ENCODE data around the gene HMGA1. TPM values are rescaled to one million over a fixed set of nuclear protein-coding genes. Genes with fewer than 3 reads are reported as not detected.

Gene HMGA1
- total RNA-seq, 1 donor from 2014 or later: 54.7 TPM

DNA sequence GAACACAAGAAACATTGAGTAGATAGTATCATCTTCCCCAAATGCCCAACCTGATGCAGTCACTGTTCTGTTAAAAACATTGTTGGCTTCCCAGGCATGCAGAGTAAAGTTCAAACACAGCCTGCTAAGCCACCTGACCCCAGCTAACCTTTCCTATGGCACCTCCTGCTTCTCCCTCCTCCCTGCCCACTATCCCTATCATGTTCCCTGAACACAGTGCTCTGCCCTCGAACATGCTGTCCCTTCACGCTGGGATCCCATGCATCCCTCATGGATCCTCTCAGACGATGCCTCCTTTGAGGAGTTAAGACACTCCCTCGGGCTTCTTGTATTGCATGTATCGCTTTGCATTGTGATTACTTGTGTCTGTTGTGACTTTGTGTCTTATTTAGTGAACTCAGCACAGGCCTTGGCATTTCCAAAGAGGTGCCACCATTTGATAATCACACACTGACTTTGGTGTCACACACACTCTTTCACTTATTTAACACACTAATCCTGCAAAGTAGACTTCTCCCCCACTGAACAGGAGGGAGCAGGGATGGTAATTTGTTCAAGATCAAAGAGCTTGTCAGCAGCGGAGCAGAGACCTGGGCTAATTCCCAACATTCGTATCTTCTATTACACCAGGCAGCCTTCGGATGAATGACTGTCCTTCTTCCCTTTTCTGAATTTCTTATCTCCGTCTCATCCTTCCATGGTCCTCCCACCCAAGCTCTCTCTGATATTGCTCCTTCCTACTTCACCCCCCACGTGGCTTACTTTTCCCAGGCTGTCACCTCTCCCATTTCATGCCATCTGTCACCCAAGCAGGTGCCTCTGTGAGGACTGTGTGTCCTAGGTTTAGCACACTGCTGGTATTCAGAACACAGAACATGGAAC is 40.4 kb downstream of the HMGA1 start:
- H3K4me3 ChIP-seq: no peak overlapping the region
- TF ChIP-seq CTCF (IDR thresholded peaks at IDR 0.05): no peak

GRCh38 chr6:34277763-34278112 is 41.1 kb downstream of the HMGA1 start:
- ATAC-seq: no peak
- no peak for TF ChIP-seq CTCF (IDR thresholded peaks at IDR 0.05)

More for the DNA sequence above, 40.4 kb downstream of the HMGA1 start:
- no peak for ATAC-seq
- no peaks in the 10 kb centered on the region for H3K9me3 ChIP-seq
- intact Hi-C loops (cut with DNase I): no loop called here
- H3K27me3 ChIP-seq: no peaks in the 10 kb centered on the region
- no peak overlapping the region for H3K27ac ChIP-seq
- DNase-seq: no peak
- peaks cover 4% of the 10 kb centered on the region for H3K4me1 ChIP-seq
- peaks cover 4% of the 10 kb centered on the region for H3K36me3 ChIP-seq

GRCh38 chr6:34278833-34279232 is 42.2 kb downstream of the HMGA1 start:
- intact Hi-C loops (cut with DNase I): no loop called here
- no peak for ATAC-seq

More at GRCh38 chr6:34277763-34278112, 41.1 kb downstream of the HMGA1 start:
- Histone ChIP-seq H3K27ac (no peak overlapping the region), H3K36me3 (peaks cover 4% of the 10 kb centered on the region), H3K27me3 (no peaks in the 10 kb centered on the region), H3K4me1 (no peaks in the 10 kb centered on the region), H3K4me3 (no peak overlapping the region), H3K9me3 (no peaks in the 10 kb centered on the region)
- intact Hi-C loops (cut with DNase I): no loop called here
- no peak for DNase-seq

DNA sequence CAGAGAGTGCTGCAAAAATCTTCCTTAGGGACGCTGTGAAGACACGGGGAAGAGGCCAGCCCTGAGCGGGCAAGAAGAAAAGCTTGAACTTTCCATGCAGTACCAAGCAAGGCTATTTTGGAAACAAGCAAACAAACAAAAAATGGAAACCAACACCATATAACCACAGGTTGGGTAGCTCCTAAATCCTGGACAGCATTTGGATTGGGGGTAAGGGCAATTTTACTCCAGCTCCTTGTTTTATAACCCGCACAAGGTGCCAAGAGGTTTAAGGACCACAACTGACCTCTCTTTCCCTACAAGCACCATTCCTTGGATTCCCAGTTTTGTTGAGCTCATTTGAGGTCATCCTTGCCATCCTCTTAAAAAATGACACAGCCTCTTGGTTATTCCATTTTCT is 43.5 kb downstream of the HMGA1 start:
- Histone ChIP-seq H3K36me3 (peaks cover 4% of the 10 kb centered on the region), H3K9me3 (no peaks in the 10 kb centered on the region), H3K27me3 (no peaks in the 10 kb centered on the region), H3K27ac (no peak overlapping the region), H3K4me1 (peaks cover under 1% of the 10 kb centered on the region), H3K4me3 (no peak overlapping the region)
- intact Hi-C loops (cut with DNase I): no loop called here
- DNase-seq (no peak), ATAC-seq (no peak)
- TF ChIP-seq CTCF (IDR thresholded peaks at IDR 0.05): no peak

More at GRCh38 chr6:34278833-34279232, 42.2 kb downstream of the HMGA1 start:
- H3K27me3 ChIP-seq: no peaks in the 10 kb centered on the region
- H3K4me3 ChIP-seq: no peak overlapping the region
- H3K36me3 ChIP-seq: peaks cover 4% of the 10 kb centered on the region
- no peak for DNase-seq
- H3K9me3 ChIP-seq: no peaks in the 10 kb centered on the region
- H3K27ac ChIP-seq: no peak overlapping the region
- TF ChIP-seq CTCF (IDR thresholded peaks at IDR 0.05): no peak
- no peaks in the 10 kb centered on the region for H3K4me1 ChIP-seq

DNA sequence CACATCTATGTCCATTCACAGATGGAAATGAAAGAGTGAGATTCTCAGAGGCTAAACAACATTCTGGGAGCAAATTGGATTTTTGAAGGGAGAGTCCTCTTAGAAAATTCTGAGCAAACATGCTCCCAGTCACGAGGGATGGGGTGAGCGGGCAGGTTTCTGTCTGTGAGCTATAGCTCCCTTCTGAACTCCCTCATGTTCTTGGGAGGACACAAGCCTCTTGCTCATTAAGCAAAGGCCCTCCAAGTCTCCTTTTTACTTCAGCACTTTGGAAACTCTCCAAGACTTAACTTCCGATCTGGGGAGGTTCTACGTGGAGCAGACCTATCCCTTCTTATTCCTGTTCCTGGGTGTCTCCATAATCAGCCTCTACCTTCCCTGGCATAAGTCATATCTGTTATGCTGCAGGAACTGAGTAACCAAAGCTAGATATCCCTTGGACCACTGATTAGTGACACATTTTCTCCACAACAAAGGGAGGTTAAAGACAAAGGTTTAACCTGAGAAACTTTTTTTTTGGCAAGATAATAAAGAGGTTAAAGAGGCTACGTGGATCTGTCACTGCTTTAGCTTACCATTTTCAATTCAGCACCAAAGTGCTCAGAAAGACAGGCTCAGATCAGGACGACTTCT is 45.1 kb downstream of the HMGA1 start:
- DNase-seq: no peak
- peaks cover 4% of the 10 kb centered on the region for H3K36me3 ChIP-seq
- H3K4me1 ChIP-seq: peaks cover 4% of the 10 kb centered on the region
- ATAC-seq: no peak
- H3K9me3 ChIP-seq: no peaks in the 10 kb centered on the region
- no peaks in the 10 kb centered on the region for H3K27me3 ChIP-seq
- no peak for TF ChIP-seq CTCF (IDR thresholded peaks at IDR 0.05)
- H3K4me3 ChIP-seq: no peak overlapping the region
- no peak overlapping the region for H3K27ac ChIP-seq
- intact Hi-C loops (cut with DNase I): no loop called here
